ENCODE results near the gene SCUBE2.
"Not testable (repeated sequence)": the region's sequence is repeated elsewhere in the genome, so short reads cannot be mapped to it uniquely, and the experiment has no call there.

SCUBE2 gene

GRCh38 chr11:9042488-9042887 lies 48.9 kb downstream of the SCUBE2 start:
- DNase-seq (ENCODE audit: low read depth in 2 of 2): no peak

- DNase-seq (ENCODE audit: low read depth in 2 of 2): no peak
Measured at GRCh38 chr11:9041747-9042146, 49.7 kb downstream of the SCUBE2 start.

DNA sequence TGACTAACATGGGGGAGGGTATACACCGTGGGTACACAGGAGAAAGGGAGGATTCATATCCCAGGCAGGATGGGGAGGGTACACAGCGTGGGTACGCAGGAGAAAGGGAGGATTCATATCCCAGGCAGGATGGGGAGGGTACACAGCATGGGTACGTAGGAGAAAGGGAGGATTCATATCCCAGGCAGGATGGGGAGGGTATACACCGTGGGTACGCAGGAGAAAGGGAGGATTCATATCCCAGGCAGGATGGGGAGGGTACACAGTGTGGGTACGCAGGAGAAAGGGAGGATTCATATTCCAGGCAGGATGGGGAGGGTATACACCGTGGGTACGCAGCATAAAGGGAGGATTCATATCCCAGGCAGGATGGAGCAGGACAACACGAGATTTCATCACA lies 51.0 kb downstream of the SCUBE2 start:
- no peak for DNase-seq (ENCODE audit: low read depth in 2 of 2)

DNA sequence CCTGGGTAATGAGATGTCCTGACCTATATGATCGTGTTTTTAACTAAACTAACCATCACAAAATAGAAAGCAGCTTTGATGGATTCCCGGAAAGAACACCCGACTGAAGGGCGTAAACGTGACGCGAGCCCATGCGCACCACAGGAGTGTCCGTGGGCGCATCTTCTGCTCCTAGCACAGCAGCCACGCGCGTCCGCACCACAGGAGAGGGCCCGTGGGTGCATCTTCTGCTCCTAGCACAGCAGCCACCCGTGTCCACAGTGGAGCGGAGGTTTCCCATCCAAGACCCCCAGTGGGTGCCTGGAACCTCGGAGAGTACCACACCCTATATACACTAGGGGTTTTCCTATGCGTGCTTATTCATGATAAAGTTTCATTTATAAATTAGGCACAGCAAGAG lies 51.5 kb downstream of the SCUBE2 start:
- no peak for DNase-seq (ENCODE audit: low read depth in 2 of 2)

DNA sequence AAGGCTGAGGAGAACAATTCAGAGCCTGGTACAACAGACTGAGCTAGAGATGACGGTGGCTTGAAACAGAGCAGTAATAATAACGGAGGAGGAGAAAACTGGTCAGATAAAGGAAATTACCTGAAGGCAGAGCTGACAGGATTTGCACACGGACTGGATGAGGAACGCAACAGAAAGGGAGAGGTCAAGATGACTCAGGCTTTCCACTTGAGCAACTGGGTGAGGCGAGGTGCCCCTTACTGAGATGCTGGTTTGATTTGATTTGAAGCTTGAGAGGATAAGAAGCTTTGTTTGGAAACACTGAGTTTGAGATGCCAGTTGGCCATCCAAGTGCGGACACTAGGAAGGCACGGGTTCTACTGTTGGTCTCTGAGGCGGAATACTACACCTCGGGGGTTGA lies 52.2 kb downstream of the SCUBE2 start:
- DNase-seq (ENCODE audit: low read depth in 2 of 2): no peak

DNA sequence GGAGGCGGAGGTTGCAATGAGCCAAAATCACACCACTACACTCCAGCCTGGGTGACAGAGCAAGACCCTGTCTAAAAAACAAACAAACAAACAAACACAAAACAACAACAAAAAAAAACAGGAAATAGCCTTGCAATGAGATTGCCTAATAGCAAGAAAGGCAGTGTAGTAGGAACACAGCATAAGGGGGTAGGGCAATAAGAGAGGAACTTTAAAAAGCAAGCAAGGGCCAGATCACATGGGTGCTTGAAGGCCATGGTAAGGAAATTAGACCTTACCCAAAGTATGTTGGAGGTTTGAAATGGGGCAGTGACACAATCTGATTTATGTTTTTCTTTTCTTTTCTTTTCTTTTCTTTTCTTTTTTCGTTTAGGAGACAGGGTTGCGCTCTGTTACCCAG lies 52.9 kb downstream of the SCUBE2 start:
- no peak for DNase-seq (ENCODE audit: low read depth in 2 of 2)

GRCh38 chr11:9037963-9038362 lies 53.4 kb downstream of the SCUBE2 start:
- DNase-seq (ENCODE audit: low read depth in 2 of 2): no peak

GRCh38 chr11:9037046-9037780 lies 54.2 kb downstream of the SCUBE2 start:
- no peak for DNase-seq (ENCODE audit: low read depth in 2 of 2)

- DNase-seq (ENCODE audit: low read depth in 2 of 2): no peak
Measured at GRCh38 chr11:9030601-9031000, 60.8 kb downstream of the SCUBE2 start.

DNA sequence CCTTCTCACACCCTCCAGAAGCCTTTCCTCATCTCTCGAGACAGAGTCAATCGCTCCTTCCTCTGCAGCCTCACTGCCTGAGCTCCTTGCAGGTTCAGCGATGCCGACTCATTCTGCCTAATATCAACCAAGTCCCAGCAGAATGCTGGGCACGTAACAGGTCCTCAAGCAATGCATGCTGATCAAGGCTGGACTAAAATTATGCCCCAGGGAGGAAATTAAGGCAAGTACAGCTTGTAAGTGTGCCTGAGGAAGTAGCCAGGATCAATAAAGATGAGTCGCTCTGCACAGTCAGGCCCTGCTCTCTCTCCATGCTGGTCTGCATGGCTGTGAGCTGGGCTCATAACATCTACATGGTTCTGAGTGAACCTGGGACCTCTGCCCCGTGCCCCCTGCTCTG lies 62.0 kb downstream of the SCUBE2 start:
- no peak for DNase-seq (ENCODE audit: low read depth in 2 of 2)

GRCh38 chr11:9028581-9028980 lies 62.8 kb downstream of the SCUBE2 start:
- DNase-seq (ENCODE audit: low read depth in 2 of 2): no peak

GRCh38 chr11:9025101-9025850 lies 66.1 kb downstream of the SCUBE2 start:
- DNase-seq (ENCODE audit: low read depth in 2 of 2): no peak

- DNase-seq (ENCODE audit: low read depth in 2 of 2): no peak
Measured at GRCh38 chr11:9022961-9023680, 68.3 kb downstream of the SCUBE2 start.

DNA sequence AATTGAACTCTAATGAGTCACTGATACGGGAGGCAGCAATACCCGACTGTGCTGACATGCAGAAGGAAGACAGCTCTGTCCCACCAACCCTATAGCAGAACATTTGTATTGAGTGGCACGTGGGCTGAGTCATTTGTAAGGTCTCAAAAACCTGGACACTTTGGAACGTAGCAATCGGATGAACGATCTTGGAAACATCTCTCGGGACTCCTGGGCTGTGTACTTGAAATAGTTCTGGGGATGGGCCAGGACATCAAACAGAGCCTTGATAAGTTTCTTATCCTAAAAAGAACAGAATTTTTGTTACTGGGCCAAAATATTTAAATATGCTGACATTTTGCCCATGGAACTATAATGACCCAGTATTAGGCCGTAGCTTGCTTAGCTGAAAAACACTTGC lies 70.5 kb downstream of the SCUBE2 start:
- DNase-seq (ENCODE audit: low read depth in 2 of 2): no peak

DNA sequence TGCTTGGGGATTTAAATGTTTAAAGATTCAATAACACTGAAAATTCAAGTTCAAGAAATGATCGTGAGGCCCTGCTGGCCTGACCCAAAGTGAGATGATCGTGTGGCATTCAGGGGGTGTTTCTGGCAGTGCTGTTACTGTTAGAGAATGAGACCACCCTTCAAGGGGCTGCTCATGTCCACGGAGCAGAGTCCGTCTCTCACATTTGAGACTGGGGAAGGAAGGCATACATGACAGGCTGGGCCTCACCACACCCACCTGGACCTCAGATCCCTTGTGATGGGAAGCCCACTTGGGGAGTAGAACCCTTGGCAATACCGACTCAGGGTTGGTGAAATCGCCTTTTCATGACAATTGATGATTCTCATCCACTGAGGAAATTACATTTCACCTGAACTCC lies 71.5 kb downstream of the SCUBE2 start:
- DNase-seq (ENCODE audit: low read depth in 2 of 2): no peak

GRCh38 chr11:9017773-9018172 lies 73.6 kb downstream of the SCUBE2 start:
- DNase-seq (ENCODE audit: low read depth in 2 of 2): no peak

- no peak for DNase-seq (ENCODE audit: low read depth in 2 of 2)
Measured at GRCh38 chr11:9016916-9017642, 74.3 kb downstream of the SCUBE2 start.

DNA sequence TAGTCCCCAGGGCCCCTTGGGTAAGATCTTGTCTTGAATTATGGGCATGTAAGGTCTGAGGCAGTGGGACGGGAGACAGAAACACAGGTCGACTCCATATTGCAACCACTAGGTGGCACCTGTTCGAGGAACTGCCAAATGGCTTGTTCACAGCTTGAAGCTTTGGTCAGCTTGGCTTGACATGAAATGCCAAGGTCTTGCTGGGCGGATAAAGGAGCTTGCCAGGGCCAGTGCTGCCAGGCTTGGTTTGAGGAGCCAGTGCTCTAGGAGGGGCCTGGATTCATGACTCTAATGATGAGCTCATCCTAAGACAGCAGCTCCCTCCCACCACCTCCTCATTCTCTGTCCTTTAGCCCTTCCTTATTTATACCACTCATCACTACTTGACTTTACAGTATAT lies 75.7 kb downstream of the SCUBE2 start:
- DNase-seq (ENCODE audit: low read depth in 2 of 2): peak in 1 of 2 donors; percentile 24

GRCh38 chr11:9014826-9015225 lies 76.6 kb downstream of the SCUBE2 start:
- no peak for DNase-seq (ENCODE audit: low read depth in 2 of 2)

DNA sequence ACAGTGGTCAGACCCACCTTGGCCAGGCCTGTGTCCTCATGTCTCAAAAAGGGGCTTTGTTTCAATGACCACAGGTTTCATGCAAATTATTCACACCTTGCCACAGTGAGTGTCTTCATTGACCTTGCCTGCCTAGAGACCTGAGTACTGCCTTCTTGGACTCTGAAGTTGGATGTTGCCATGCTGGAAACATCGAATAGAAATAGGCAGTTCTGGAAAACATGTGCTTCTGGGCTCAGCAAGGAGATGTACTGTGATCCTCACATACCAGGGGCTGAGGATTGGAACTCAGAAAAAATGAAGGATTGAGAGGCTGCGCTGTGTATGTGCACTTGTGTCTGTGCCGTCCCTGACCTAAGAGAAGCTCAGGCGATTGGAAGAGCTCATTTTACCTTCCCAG lies 78.0 kb downstream of the SCUBE2 start:
- DNase-seq (ENCODE audit: low read depth in 2 of 2): no peak

DNA sequence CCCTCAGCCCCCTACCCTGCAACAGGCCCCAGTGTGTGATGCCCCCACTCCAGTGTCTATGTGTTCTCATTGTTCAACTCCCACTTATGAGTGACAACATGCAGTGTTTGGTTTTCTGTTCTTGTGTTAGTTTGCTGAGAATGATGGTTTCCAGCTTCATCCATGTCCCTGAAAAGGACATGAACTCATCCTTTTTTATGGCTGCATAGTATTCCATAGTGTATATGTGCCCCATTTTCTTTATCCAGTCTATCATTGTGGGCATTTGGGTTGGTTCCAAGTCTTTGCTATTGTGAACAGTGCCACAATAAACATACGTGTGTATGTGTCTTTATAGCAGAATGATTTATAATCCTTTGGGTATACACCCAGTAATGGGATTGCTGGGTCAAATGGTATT lies 81.9 kb downstream of the SCUBE2 start:
- DNase-seq (ENCODE audit: low read depth in 2 of 2): not testable (repeated sequence)

DNA sequence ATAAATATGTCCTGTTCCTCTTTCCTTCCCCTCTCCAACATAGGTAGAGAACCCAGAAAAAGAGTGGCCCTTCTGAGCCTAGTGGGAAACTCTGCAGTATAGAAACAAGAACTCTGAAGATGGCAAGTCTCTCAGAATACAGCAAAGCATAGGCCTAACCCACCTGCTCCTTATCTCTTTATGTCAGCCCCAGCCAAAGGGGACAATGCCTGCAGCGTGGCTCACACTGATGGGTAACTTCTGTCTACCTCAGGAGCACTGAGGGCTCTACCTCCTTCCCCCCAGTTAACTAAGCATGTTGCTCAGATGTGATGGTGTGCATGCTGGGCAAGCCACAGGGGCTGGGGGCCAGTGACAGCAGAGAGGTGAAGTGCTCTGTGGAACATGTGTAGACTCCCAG lies 82.7 kb downstream of the SCUBE2 start:
- DNase-seq (ENCODE audit: low read depth in 2 of 2): no peak
